ENCODE results near the gene GLRX5. TPM values are rescaled to one million over a fixed set of nuclear protein-coding genes. Genes with fewer than 3 reads are reported as not detected.

Gene GLRX5
- total RNA-seq, 1 experiment from 2014 or later = 58.0 TPM

DNA sequence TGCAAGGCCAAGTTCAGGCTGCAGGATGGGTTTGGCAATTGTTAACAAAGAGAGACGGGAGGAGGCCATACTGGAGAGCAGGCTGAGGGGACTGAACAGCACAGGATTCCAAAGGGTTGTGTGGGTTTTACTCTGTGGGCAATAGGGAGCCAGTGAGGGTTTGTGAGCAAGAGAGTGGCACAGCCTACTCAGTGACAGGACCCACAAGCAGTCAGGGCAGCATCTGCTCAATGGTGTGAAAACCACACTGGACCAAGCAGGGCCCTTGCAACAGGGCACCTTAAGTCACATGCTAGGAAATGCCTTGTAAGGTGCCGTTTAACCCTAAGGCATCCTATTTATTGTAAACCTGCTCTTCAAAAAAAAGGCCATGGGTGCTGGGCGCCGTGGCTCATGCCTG, 40.4 kb upstream of the GLRX5 start:
- no peaks in the 10 kb centered on the region for H3K27me3 Mint-ChIP-seq (ENCODE audit: unreplicated experiment)
- DNase-seq = no peak
- CTCF ChIA-PET = no interaction called here
- intact Hi-C loops (cut with micrococcal nuclease; ENCODE audit: unreplicated experiment) = no loop called here
- TF ChIP-seq, protein P1, sequence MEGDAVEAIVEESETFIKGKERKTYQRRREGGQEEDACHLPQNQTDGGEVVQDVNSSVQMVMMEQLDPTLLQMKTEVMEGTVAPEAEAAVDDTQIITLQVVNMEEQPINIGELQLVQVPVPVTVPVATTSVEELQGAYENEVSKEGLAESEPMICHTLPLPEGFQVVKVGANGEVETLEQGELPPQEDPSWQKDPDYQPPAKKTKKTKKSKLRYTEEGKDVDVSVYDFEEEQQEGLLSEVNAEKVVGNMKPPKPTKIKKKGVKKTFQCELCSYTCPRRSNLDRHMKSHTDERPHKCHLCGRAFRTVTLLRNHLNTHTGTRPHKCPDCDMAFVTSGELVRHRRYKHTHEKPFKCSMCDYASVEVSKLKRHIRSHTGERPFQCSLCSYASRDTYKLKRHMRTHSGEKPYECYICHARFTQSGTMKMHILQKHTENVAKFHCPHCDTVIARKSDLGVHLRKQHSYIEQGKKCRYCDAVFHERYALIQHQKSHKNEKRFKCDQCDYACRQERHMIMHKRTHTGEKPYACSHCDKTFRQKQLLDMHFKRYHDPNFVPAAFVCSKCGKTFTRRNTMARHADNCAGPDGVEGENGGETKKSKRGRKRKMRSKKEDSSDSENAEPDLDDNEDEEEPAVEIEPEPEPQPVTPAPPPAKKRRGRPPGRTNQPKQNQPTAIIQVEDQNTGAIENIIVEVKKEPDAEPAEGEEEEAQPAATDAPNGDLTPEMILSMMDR (IDR thresholded peaks at IDR 0.05; ENCODE audit: unreplicated experiment) = no peak
- H3K4me1 Mint-ChIP-seq (ENCODE audit: low read depth, unreplicated experiment) = peaks cover 20% of the 10 kb centered on the region
- no peak overlapping the region for H3K4me3 Mint-ChIP-seq (ENCODE audit: low read depth, unreplicated experiment)
- BruUV-seq (replicated peaks) = no TSS peak
- no peaks in the 10 kb centered on the region for H3K9me3 Mint-ChIP-seq (ENCODE audit: low read depth, unreplicated experiment)
- no peak overlapping the region for H3K27ac Mint-ChIP-seq (ENCODE audit: unreplicated experiment)
- H3K36me3 Mint-ChIP-seq (ENCODE audit: insufficient read depth, unreplicated experiment) = no peaks in the 10 kb centered on the region

DNA sequence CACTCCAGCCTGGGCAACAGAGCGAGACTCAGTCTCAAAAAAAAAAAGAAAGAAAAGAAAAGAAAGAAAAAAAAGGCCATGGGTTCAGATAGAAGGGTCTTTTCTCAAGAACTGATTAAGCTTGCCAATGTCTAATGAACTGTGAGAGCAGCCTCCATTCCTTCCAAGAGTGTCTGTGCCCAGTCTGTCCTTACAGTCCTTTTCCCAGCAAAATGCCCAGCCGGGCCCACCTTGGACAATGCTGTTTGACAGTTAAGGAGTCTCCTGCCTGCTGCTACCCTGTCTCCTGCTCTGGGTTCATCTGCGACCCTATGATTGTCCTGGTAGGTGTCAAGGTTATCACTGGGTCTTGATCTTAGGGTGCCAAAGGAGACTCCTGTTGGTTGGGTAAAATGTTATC, 39.8 kb upstream of the GLRX5 start:
- TF ChIP-seq, protein P1 (IDR thresholded peaks at IDR 0.05; ENCODE audit: unreplicated experiment) = no peak
- DNase-seq = no peak
- H3K4me3 Mint-ChIP-seq (ENCODE audit: low read depth, unreplicated experiment) = no peak overlapping the region
- CTCF ChIA-PET = no interaction called here
- peaks cover 26% of the 10 kb centered on the region for H3K4me1 Mint-ChIP-seq (ENCODE audit: low read depth, unreplicated experiment)
- H3K27me3 Mint-ChIP-seq (ENCODE audit: unreplicated experiment) = no peaks in the 10 kb centered on the region
- H3K27ac Mint-ChIP-seq (ENCODE audit: unreplicated experiment) = no peak overlapping the region
- no peaks in the 10 kb centered on the region for H3K9me3 Mint-ChIP-seq (ENCODE audit: low read depth, unreplicated experiment)
- no TSS peak for BruUV-seq (replicated peaks)
- no peaks in the 10 kb centered on the region for H3K36me3 Mint-ChIP-seq (ENCODE audit: insufficient read depth, unreplicated experiment)
- intact Hi-C loops (cut with micrococcal nuclease; ENCODE audit: unreplicated experiment) = no loop called here

DNA sequence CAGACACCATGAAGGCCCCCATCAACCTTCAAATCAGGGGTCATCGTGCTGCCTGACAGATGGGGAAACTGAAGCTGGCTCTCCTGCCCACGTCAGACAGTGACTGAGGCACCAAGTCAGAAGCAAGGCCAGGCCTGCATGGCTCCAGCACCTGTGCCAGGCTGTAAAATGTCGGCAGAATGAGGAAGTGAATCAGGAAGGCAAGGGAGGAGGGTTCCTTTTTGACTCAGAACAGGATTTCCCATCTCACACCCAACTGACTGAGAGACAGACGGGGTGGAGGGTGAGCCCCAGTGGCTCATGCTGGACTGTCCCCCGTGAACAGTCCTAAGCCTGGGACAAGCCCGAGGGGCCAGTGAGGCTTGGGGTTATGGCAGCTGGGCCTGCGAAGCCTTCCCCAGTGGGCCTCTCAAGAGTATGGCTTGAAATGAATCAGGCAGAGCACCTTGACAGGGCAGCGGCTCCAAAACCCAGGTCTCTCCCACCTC, 39.3 kb upstream of the GLRX5 start:
- CTCF ChIA-PET = interaction anchor here (0.9 kb wide), 1 partner anchor 27 kb away, joined by 4 read pairs; no protein-coding TSS in a partner anchor
- Mint-ChIP-seq H3K4me1 (ENCODE audit: low read depth, unreplicated experiment) (peaks cover 29% of the 10 kb centered on the region), H3K36me3 (ENCODE audit: insufficient read depth, unreplicated experiment) (no peaks in the 10 kb centered on the region), H3K9me3 (ENCODE audit: low read depth, unreplicated experiment) (no peaks in the 10 kb centered on the region), H3K4me3 (ENCODE audit: low read depth, unreplicated experiment) (no peak overlapping the region), H3K27me3 (ENCODE audit: unreplicated experiment) (peaks cover 1% of the 10 kb centered on the region), H3K27ac (ENCODE audit: unreplicated experiment) (no peak overlapping the region)
- DNase-seq = no peak
- TF ChIP-seq, protein P1 (IDR thresholded peaks at IDR 0.05; ENCODE audit: unreplicated experiment) = no peak
- no TSS peak for BruUV-seq (replicated peaks)
- intact Hi-C loops (cut with micrococcal nuclease; ENCODE audit: unreplicated experiment) = no loop called here

DNA sequence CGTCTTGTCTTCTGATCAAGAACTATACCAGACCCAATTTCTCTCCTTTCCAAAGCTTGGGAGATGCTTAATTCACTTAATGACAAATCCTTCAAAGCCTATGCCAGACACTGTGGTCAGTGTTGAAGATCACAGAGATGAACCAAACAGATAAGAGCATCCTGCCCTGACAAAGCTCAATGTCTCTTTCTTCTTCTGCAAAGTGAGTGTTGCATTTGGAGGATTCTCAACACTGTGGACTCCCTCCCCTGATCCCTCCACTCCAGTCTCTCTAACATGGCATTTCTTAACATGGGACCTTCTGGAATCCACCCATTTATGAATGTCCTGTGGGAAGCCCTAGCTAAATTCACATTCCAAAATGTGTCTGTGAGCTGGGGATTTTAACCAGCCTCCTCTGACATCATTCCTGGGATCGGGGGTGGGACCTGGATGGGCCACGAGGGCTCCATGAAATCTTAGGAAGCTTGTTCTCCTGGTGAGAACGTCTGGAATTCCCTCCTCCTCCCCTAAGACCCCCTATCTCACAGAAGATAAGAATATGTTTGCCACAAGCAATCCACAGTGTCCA, 38.7 kb upstream of the GLRX5 start:
- no peak for DNase-seq
- no peak overlapping the region for H3K4me3 Mint-ChIP-seq (ENCODE audit: low read depth, unreplicated experiment)
- CTCF ChIA-PET = interaction anchor here (0.9 kb wide), 1 partner anchor 27 kb away, joined by 4 read pairs; no protein-coding TSS in a partner anchor
- TF ChIP-seq, protein P1 (IDR thresholded peaks at IDR 0.05; ENCODE audit: unreplicated experiment) = no peak
- H3K27ac Mint-ChIP-seq (ENCODE audit: unreplicated experiment) = no peak overlapping the region
- BruUV-seq (replicated peaks) = no TSS peak
- H3K4me1 Mint-ChIP-seq (ENCODE audit: low read depth, unreplicated experiment) = peaks cover 29% of the 10 kb centered on the region
- no peaks in the 10 kb centered on the region for H3K36me3 Mint-ChIP-seq (ENCODE audit: insufficient read depth, unreplicated experiment)
- intact Hi-C loops (cut with micrococcal nuclease; ENCODE audit: unreplicated experiment) = no loop called here
- peaks cover 7% of the 10 kb centered on the region for H3K27me3 Mint-ChIP-seq (ENCODE audit: unreplicated experiment)
- no peaks in the 10 kb centered on the region for H3K9me3 Mint-ChIP-seq (ENCODE audit: low read depth, unreplicated experiment)

Measured in Calu3 (cell line).